Stimulated activated CD8-positive, alpha-beta memory T cell treated with anti-CD3 and anti-CD28 coated beads, Interleukin-12 subunit alpha, Interleukin-12 subunit beta, amount 100 ng/mL, for 1 hour (primary cell): ENCODE results near the gene PAFAH1B2.

Source experiments
- DNase-seq: peaks from one replicate; pipeline ENCODE4 v3.0.0-alpha.2; 2020; ENCODE audit warnings: low read depth

The PAFAH1B2 gene

GRCh38 chr11:117221775-117222517, 77.9 kb downstream of the PAFAH1B2 start:
- no peak for DNase-seq

GRCh38 chr11:117222991-117223740, 79.1 kb downstream of the PAFAH1B2 start:
- no peak for DNase-seq

- DNase-seq: no peak
These were observed 79.9 kb downstream of the PAFAH1B2 start for GRCh38 chr11:117223741-117224689.

GRCh38 chr11:117225553-117226170, 81.6 kb downstream of the PAFAH1B2 start:
- DNase-seq: no peak
